SK-N-SH (cell line): ENCODE data around the gene CTSZ. TPM values are rescaled to one million over a fixed set of nuclear protein-coding genes. Genes with fewer than 3 reads are reported as not detected.

Experiments
- CTCF ChIA-PET: fragments of 300-600, 350-600 bp; formaldehyde crosslinking; extraction: SDS; loops from one replicate; lab custom pipeline; 2021; lab: Yijun Ruan, JAX
- POLR2A ChIA-PET: fragments of 350-600 bp; sonication (Branson Sonifier 250); formaldehyde crosslinking; extraction: SDS; loops from one replicate; lab custom pipeline; 2020; ENCODE audit warnings: antibody characterized with exemption, inconsistent platforms; lab: Yijun Ruan, JAX
- DNase-seq: peaks from one replicate; pipeline ENCODE4 v3.0.0; 2012
- H2AFZ ChIP-seq: fragments of 200-600 bp; sonication (generic); 2 replicates; pipeline ENCODE4 v1.8.1; 2016; ENCODE audit warnings: antibody characterized with exemption, mild to moderate bottlenecking, low read depth
- H3F3A ChIP-seq: fragments of 200-600 bp; sonication (generic); replicated peaks from 2 replicates; pipeline ENCODE3; 2016; ENCODE audit warnings: antibody characterized with exemption, mild to moderate bottlenecking; ENCODE audit not compliant: insufficient read depth
- H3K27ac ChIP-seq, 2 experiments: fragments of 200-500 bp in 1 of 2; fragments of 200-600 bp in 1 of 2; sonication (Bioruptor generic) in 1 of 2; sonication (generic), shearing (Covaris generic) in 1 of 2; 2 replicates each; pipeline versions ENCODE4 v1.5.1 to v1.6.1; 2014 to 2016; ENCODE audit warnings: low read depth in 2 of 2, inconsistent platforms in 1 of 2, low read length in 1 of 2, mild to moderate bottlenecking in 1 of 2, mixed read lengths in 1 of 2
- H3K27me3 ChIP-seq: fragments of 200-600 bp; sonication (generic), shearing (Covaris generic); 2 replicates; pipeline ENCODE4 v1.6.1; 2016; ENCODE audit warnings: mixed run types; ENCODE audit not compliant: insufficient read depth
- H3K36me3 ChIP-seq, 2 experiments: fragments of 200-500 bp in 1 of 2; fragments of 200-600 bp in 1 of 2; sonication (Bioruptor generic) in 1 of 2; sonication (generic) in 1 of 2; replicated peaks in 1 of 2; 2 replicates each; pipeline versions ENCODE3 to v1.5.1; 2014 to 2016; ENCODE audit warnings: low read length in 1 of 2, mild to moderate bottlenecking in 1 of 2; ENCODE audit not compliant: insufficient read depth in 2 of 2, control insufficient read depth in 1 of 2
- H3K4me1 ChIP-seq, 2 experiments: fragments of 200-500 bp in 1 of 2; fragments of 200-600 bp in 1 of 2; sonication (Bioruptor generic) in 1 of 2; sonication (generic), shearing (Covaris generic) in 1 of 2; 2 replicates each; pipeline versions ENCODE4 v1.5.1 to v1.6.1; 2014 to 2016; ENCODE audit warnings: low read depth in 1 of 2, low read length in 1 of 2, mixed run types in 1 of 2; ENCODE audit not compliant: insufficient read depth in 2 of 2, control insufficient read depth in 1 of 2
- H3K4me2 ChIP-seq: fragments of 200-600 bp; sonication (generic), shearing (Covaris generic); 2 replicates; pipeline ENCODE4 v1.6.1; 2017; ENCODE audit warnings: mixed run types
- H3K4me3 ChIP-seq, 2 experiments: fragments of 200-500 bp in 1 of 2; fragments of 200-600 bp in 1 of 2; sonication (Bioruptor generic) in 1 of 2; sonication (generic), shearing (Covaris generic) in 1 of 2; 2 replicates each; pipeline versions ENCODE4 v1.5.1 to v1.8.1; 2014 to 2016; ENCODE audit warnings: low read depth in 2 of 2, inconsistent platforms in 1 of 2, low read length in 1 of 2, mild to moderate bottlenecking in 1 of 2, mixed read lengths in 1 of 2, moderate library complexity in 1 of 2
- H3K79me2 ChIP-seq: fragments of 200-600 bp; sonication (generic); 2 replicates; pipeline ENCODE4 v1.8.1; 2017; ENCODE audit warnings: mild to moderate bottlenecking; ENCODE audit not compliant: insufficient read depth
- H3K9ac ChIP-seq: fragments of 200-600 bp; sonication (generic); 2 replicates; pipeline ENCODE4 v1.6.1; 2017; ENCODE audit warnings: mixed run types
- H3K9me2 ChIP-seq: fragments of 200-600 bp; sonication (generic); 2 replicates; pipeline ENCODE4 v1.6.1; 2017; ENCODE audit warnings: mixed run types
- H3K9me3 ChIP-seq: fragments of 200-600 bp; sonication (generic); 2 replicates; pipeline ENCODE4 v1.6.1; 2017; ENCODE audit warnings: mixed run types, mild to moderate bottlenecking, moderate library complexity
- H4K20me1 ChIP-seq: fragments of 200-600 bp; sonication (generic); 2 replicates; pipeline ENCODE4 v1.6.1; 2017; ENCODE audit warnings: mild to moderate bottlenecking, mixed run types; ENCODE audit not compliant: insufficient read depth
- ELF1 ChIP-seq: IDR thresholded peaks from 2 replicates; pipeline ENCODE4 v1.4.0; 2012
- EP300 ChIP-seq, 2 experiments: IDR thresholded peaks; 2 replicates each; pipeline versions ENCODE4 v1.4.0 to v1.6.1; 2012; ENCODE audit warnings: borderline replicate concordance in 1 of 2, low read depth in 1 of 2, low read length in 1 of 2
- EZH2phosphoT487 ChIP-seq: fragments of 200-600 bp; sonication (generic); IDR thresholded peaks from 2 replicates; pipeline ENCODE4 v1.6.1; 2017; ENCODE audit warnings: low read depth, mixed run types, mild to moderate bottlenecking, antibody characterized with exemption, moderate library complexity, borderline replicate concordance
- FOSL2 ChIP-seq: IDR thresholded peaks from 2 replicates; pipeline ENCODE4 v1.4.0; 2012; ENCODE audit warnings: low read depth, mild to moderate bottlenecking, moderate library complexity, borderline replicate concordance
- FOXM1 ChIP-seq: IDR thresholded peaks from 2 replicates; pipeline ENCODE4 v1.4.0; 2012; ENCODE audit warnings: low read depth, mild to moderate bottlenecking
- GABPA ChIP-seq: IDR thresholded peaks from 2 replicates; pipeline ENCODE4 v1.4.0; 2012; ENCODE audit warnings: low read depth, mild to moderate bottlenecking
- JUND ChIP-seq: IDR thresholded peaks from 2 replicates; pipeline ENCODE4 v1.4.0; 2012
- NRF1 ChIP-seq: IDR thresholded peaks from 2 replicates; pipeline ENCODE4 v1.6.1; 2012; ENCODE audit warnings: low read depth, mild to moderate bottlenecking, low read length
- RAD21 ChIP-seq: IDR thresholded peaks from 2 replicates; pipeline ENCODE4 v1.6.1; 2012; ENCODE audit warnings: mild to moderate bottlenecking, low read length
- SIN3A ChIP-seq: IDR thresholded peaks from 2 replicates; pipeline ENCODE4 v1.6.1; 2012; ENCODE audit warnings: low read depth, mild to moderate bottlenecking, low read length, moderate library complexity, borderline replicate concordance
- SMC3 ChIP-seq: IDR thresholded peaks from 2 replicates; pipeline ENCODE4 v1.6.1; 2012; ENCODE audit warnings: low read depth, low read length, improper control_type of control experiment
- WGBS: methylation state at CpG from one replicate; pipeline ENCODE4 v1.1.6; 2017; ENCODE audit warnings: low lambda C conversion rate; 5-methylcytosine and 5-hydroxymethylcytosine counted together
- polyA plus RNA-seq, 3 experiments: library from polyadenylated mRNA; depleted of rRNA; stranded (reverse); fragments of >200 nt; gene quantifications; 2 replicates each; pipeline ENCODE4 v1.2.3, GENCODE V29; 2012
- TF ChIP-seq, protein P1 (sequence below): fragments of 200-600 bp; sonication (generic); IDR thresholded peaks from 2 replicates; pipeline ENCODE4 v1.6.1; 2017; ENCODE audit warnings: antibody characterized with exemption, mild to moderate bottlenecking, moderate library complexity
- TF ChIP-seq, protein P2 (sequence below): IDR thresholded peaks from 2 replicates; pipeline ENCODE4; 2012
- TF ChIP-seq, protein P3 (sequence below): IDR thresholded peaks from 2 replicates; pipeline ENCODE4 v1.4.0; 2012; ENCODE audit warnings: low read depth, borderline replicate concordance
- TF ChIP-seq, protein P4 (sequence below): IDR thresholded peaks from 2 replicates; pipeline ENCODE4 v1.6.1; 2012; ENCODE audit warnings: mild to moderate bottlenecking, low read depth, low read length, moderate library complexity

Gene CTSZ
- polyA plus RNA-seq, 1 of the 3 experiments (the other 2 are of a cell fraction), result 0.03 TPM

DNA sequence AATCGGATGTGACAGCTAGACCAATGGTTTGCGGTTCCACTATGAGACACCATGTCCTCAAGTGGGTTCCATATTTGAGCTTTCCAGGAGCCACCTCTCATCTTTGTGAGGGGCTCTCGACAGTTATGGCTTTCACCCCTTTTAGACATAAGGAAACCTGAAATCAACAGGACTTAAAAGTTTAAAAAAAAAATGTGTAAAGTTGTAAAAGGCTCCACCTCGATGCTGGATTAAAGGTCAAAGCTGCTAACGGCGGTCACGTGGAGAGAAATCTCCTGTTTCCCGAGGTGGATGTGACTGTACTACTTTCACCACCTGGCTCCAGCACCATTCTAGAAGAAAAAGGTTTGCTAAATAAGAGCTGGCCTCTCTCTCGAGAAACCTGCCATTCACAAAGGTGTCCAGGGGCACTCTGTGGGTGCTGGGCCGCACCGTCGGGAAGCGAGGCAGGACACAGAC, 24.5 kb upstream of the CTSZ start:
- Histone ChIP-seq H3K9me2 (no peaks in the 10 kb centered on the region), H3K9me3 (no peaks in the 10 kb centered on the region), H3K4me2 (peak overlapping the region; percentile 92), H3K27me3 (no peaks in the 10 kb centered on the region), H3F3A (peaks cover 23% of the 10 kb centered on the region), H2AFZ (peak overlapping the region; percentile 70; the same call in 1 of the 2 replicates), H4K20me1 (peaks cover 27% of the 10 kb centered on the region), H3K9ac (peak overlapping the region; percentile 91), H3K4me3 (peak overlapping the region; percentile 78 to 91), H3K4me1 (peaks cover 30 to 44% of the 10 kb centered on the region in 2 experiments; a peak in 3 of 4 replicates), H3K79me2 (peaks cover 60% of the 10 kb centered on the region), H3K36me3 (peaks cover 54 to 74% of the 10 kb centered on the region in 2 experiments), H3K27ac (peak overlapping the region; percentile 76 to 91)
- ChIA-PET CTCF (interaction anchor here (1.0 to 3.8 kb wide), 9 partner anchors 9 to 487 kb away, joined by 3 to 17 read pairs (median 5); no protein-coding TSS in a partner anchor), POLR2A (interaction anchor here (1.0 to 1.9 kb wide), 12 partner anchors 11 to 373 kb away, joined by 3 to 11 read pairs (median 5); partner anchors contain the start of genes PRELID3B and TUBB1)
- 13% methylated on average over 8 of the region's 13 CpGs for WGBS
- no peak for DNase-seq
- TF ChIP-seq, protein P1, sequence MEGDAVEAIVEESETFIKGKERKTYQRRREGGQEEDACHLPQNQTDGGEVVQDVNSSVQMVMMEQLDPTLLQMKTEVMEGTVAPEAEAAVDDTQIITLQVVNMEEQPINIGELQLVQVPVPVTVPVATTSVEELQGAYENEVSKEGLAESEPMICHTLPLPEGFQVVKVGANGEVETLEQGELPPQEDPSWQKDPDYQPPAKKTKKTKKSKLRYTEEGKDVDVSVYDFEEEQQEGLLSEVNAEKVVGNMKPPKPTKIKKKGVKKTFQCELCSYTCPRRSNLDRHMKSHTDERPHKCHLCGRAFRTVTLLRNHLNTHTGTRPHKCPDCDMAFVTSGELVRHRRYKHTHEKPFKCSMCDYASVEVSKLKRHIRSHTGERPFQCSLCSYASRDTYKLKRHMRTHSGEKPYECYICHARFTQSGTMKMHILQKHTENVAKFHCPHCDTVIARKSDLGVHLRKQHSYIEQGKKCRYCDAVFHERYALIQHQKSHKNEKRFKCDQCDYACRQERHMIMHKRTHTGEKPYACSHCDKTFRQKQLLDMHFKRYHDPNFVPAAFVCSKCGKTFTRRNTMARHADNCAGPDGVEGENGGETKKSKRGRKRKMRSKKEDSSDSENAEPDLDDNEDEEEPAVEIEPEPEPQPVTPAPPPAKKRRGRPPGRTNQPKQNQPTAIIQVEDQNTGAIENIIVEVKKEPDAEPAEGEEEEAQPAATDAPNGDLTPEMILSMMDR, result no peak
- TF ChIP-seq SIN3A, result no peak
- TF ChIP-seq, protein P2, sequence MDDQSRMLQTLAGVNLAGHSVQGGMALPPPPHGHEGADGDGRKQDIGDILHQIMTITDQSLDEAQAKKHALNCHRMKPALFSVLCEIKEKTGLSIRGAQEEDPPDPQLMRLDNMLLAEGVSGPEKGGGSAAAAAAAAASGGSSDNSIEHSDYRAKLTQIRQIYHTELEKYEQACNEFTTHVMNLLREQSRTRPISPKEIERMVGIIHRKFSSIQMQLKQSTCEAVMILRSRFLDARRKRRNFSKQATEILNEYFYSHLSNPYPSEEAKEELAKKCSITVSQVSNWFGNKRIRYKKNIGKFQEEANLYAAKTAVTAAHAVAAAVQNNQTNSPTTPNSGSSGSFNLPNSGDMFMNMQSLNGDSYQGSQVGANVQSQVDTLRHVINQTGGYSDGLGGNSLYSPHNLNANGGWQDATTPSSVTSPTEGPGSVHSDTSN, result no peak
- TF ChIP-seq ELF1, result no peak
- TF ChIP-seq GABPA, result no peak
- TF ChIP-seq JUND, result no peak
- TF ChIP-seq FOXM1, result no peak
- TF ChIP-seq, protein P3, sequence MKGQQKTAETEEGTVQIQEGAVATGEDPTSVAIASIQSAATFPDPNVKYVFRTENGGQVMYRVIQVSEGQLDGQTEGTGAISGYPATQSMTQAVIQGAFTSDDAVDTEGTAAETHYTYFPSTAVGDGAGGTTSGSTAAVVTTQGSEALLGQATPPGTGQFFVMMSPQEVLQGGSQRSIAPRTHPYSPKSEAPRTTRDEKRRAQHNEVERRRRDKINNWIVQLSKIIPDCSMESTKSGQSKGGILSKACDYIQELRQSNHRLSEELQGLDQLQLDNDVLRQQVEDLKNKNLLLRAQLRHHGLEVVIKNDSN, result peak; percentile 60; the same call in 1 of the 2 replicates
- no peak for TF ChIP-seq NRF1

DNA sequence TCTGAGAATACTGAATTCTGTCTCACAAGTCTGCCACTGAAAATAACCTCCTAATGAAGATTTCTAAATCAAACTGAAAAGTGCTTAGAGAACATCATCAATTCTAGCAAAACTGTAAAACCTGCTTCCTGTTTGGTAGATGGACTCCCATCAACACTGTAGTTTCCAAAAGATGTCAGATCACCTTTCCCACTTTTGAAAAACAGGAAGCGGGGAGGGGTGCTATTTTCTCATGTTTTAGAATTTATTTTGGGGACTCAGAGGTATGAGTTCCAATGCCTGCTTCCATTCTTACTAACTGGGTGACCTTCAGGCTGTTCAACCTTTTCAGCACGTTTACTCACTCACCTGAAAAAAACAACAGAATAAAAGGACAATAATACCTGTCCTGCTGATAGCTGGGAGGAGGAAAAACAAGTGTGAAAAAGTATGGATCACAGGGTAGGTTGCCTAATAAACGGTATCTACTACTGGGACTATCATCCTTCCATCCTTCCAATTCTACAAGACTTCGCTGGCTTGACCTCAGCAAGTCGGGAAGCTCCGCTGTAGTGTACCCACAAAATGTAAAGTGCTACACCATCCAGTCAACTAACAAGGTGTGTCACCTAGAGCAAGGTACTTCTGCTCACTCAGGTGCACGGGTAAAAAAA, 24.0 kb upstream of the CTSZ start:
- Histone ChIP-seq H3K4me3 (peak overlapping the region; percentile 78 to 91), H3K9ac (peak overlapping the region; percentile 91), H3K79me2 (peaks cover 65% of the 10 kb centered on the region), H3K4me1 (peaks cover 30 to 45% of the 10 kb centered on the region in 2 experiments; a peak in 3 of 4 replicates), H3K36me3 (peaks cover 52 to 74% of the 10 kb centered on the region in 2 experiments), H3K4me2 (peak overlapping the region; percentile 92), H3K9me3 (no peaks in the 10 kb centered on the region), H3K27me3 (no peaks in the 10 kb centered on the region), H4K20me1 (peaks cover 30% of the 10 kb centered on the region), H3K9me2 (no peaks in the 10 kb centered on the region), H3K27ac (peak overlapping the region in 1 of 2 experiments; percentile 91; a peak in 1 of 4 replicates), H2AFZ (no peak overlapping the region), H3F3A (peaks cover 23% of the 10 kb centered on the region)
- WGBS, result 46% methylated on average over 7 of the region's 7 CpGs
- ChIA-PET CTCF (interaction anchor here (0.9 to 3.8 kb wide), 4 partner anchors 161 to 425 kb away, joined by 3 to 17 read pairs (median 6); no protein-coding TSS in a partner anchor), POLR2A (interaction anchor here (1.0 to 1.9 kb wide), 8 partner anchors 13 to 200 kb away, joined by 3 to 11 read pairs (median 5); partner anchors contain the start of gene TUBB1)
- no peak for DNase-seq
- TF ChIP-seq GABPA, result no peak
- TF ChIP-seq EZH2phosphoT487, result no peak
- TF ChIP-seq, protein P4, sequence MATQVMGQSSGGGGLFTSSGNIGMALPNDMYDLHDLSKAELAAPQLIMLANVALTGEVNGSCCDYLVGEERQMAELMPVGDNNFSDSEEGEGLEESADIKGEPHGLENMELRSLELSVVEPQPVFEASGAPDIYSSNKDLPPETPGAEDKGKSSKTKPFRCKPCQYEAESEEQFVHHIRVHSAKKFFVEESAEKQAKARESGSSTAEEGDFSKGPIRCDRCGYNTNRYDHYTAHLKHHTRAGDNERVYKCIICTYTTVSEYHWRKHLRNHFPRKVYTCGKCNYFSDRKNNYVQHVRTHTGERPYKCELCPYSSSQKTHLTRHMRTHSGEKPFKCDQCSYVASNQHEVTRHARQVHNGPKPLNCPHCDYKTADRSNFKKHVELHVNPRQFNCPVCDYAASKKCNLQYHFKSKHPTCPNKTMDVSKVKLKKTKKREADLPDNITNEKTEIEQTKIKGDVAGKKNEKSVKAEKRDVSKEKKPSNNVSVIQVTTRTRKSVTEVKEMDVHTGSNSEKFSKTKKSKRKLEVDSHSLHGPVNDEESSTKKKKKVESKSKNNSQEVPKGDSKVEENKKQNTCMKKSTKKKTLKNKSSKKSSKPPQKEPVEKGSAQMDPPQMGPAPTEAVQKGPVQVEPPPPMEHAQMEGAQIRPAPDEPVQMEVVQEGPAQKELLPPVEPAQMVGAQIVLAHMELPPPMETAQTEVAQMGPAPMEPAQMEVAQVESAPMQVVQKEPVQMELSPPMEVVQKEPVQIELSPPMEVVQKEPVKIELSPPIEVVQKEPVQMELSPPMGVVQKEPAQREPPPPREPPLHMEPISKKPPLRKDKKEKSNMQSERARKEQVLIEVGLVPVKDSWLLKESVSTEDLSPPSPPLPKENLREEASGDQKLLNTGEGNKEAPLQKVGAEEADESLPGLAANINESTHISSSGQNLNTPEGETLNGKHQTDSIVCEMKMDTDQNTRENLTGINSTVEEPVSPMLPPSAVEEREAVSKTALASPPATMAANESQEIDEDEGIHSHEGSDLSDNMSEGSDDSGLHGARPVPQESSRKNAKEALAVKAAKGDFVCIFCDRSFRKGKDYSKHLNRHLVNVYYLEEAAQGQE, result no peak
- TF ChIP-seq EP300 (IDR thresholded peaks at IDR 0.05; ENCODE audit: borderline replicate concordance in 1 of 2, low read depth in 1 of 2, low read length in 1 of 2), result no peak
- TF ChIP-seq SMC3, result no peak
- TF ChIP-seq ELF1, result no peak
- TF ChIP-seq FOSL2, result no peak
- TF ChIP-seq, protein P1, result no peak
- no peak for TF ChIP-seq RAD21
